Spleen (tissue), 11 donors: ENCODE measurements around the gene MED12L. TPM values are rescaled to one million over a fixed set of nuclear protein-coding genes. Genes with fewer than 3 reads are reported as not detected.
A peak's percentile ranks its signal among the peaks of the same experiment; 100 is the strongest.

Experiments used
- DNase-seq: peaks from one replicate; pipeline ENCODE4 v3.0.0-alpha.2; 2020
- H3K27ac ChIP-seq, 8 donors: fragments of 200-600 bp; sonication (generic) in 7 of 8; 1 replicate in 4 of 8; 2 replicates in 4 of 8; pipeline versions ENCODE4 v1.5.0 to v1.8.0; 2016 to 2021; ENCODE audit warnings: inconsistent platforms in 4 of 8, mild to moderate bottlenecking in 4 of 8, moderate library complexity in 1 of 8
- H3K27me3 ChIP-seq, 7 donors: fragments of 200-600 bp; sonication (generic) in 6 of 7; replicated peaks in 1 of 7; 1 replicate in 4 of 7; 2 replicates in 3 of 7; pipeline versions ENCODE4 v1.5.0 to v1.8.0; 2016 to 2021; ENCODE audit warnings: inconsistent platforms in 3 of 7, mild to moderate bottlenecking in 1 of 7
- H3K36me3 ChIP-seq, 6 donors: fragments of 200-600 bp; sonication (generic) in 5 of 6; 1 replicate in 4 of 6; 2 replicates in 2 of 6; pipeline versions ENCODE4 v1.5.0 to v1.8.0; 2016 to 2021; ENCODE audit warnings: inconsistent platforms in 2 of 6
- H3K4me1 ChIP-seq, 6 donors: fragments of 200-600 bp; sonication (generic) in 5 of 6; 1 replicate in 3 of 6; 2 replicates in 3 of 6; pipeline versions ENCODE4 v1.5.0 to v1.8.0; 2016 to 2021; ENCODE audit warnings: inconsistent platforms in 3 of 6
- H3K4me3 ChIP-seq, 8 donors: fragments of 200-600 bp; sonication (generic) in 7 of 8; 1 replicate in 4 of 8; 2 replicates in 4 of 8; pipeline versions ENCODE4 v1.5.0 to v1.8.0; 2016 to 2021; ENCODE audit warnings: inconsistent platforms in 4 of 8, mild to moderate bottlenecking in 4 of 8, moderate library complexity in 2 of 8
- H3K9me3 ChIP-seq, 8 donors: fragments of 200-600 bp; sonication (generic) in 7 of 8; 1 replicate in 4 of 8; 2 replicates in 4 of 8; pipeline versions ENCODE4 v1.5.0 to v1.8.0; 2016 to 2021; ENCODE audit warnings: inconsistent platforms in 4 of 8
- POLR2A ChIP-seq, 3 donors: fragments of 450-650 bp; IDR thresholded peaks; one replicate each; pipeline ENCODE4 v1.5.1; 2017; ENCODE audit warnings: antibody characterized with exemption in 3 of 3, mild to moderate bottlenecking in 1 of 3
- POLR2AphosphoS5 ChIP-seq, 3 donors: sonication (generic); formaldehyde crosslinking; IDR thresholded peaks; one replicate each; pipeline ENCODE4 v1.5.1; 2017; ENCODE audit warnings: antibody characterized with exemption in 3 of 3
- WGBS, 5 donors: extraction: QIAGEN DNeasy Blood & Tissue Kit in 3 of 5; methylation state at CpG; one replicate each; pipeline versions ENCODE4 v1.1.5 to v1.1.7; 2013 to 2018; 5-methylcytosine and 5-hydroxymethylcytosine counted together
- intact Hi-C: fragments of 100-400 bp; cut with DNase I; formaldehyde crosslinking; loops from one replicate; pipeline ENCODE4 v1.15.0; 2023; ENCODE audit warnings: low total_unique reads
- polyA plus RNA-seq, 3 donors: library from polyadenylated mRNA; stranded (reverse); fragments of 200-250 nt; gene quantifications; one replicate each; pipeline ENCODE4 v1.2.1, GENCODE V29; 2013
- total RNA-seq, 7 donors: library from RNA; depleted of rRNA in 3 of 7; stranded (reverse); fragments of >200 nt in 3 of 7; fragmentation: NEBNext Ultra II Directional in 4 of 7; extraction: Animal tissue kit (Norgen Biotek cat#: 25700) in 4 of 7; gene quantifications; one replicate each; pipeline versions ENCODE4 v1.1.0 to v1.2.1, GENCODE V29; 2016 to 2021
- TF ChIP-seq, protein P1 (sequence below), 11 experiments: fragments of 200-600 bp in 7 of 11; fragments of 450-650 bp in 4 of 11; sonication (generic) in 4 of 11; IDR thresholded peaks in 8 of 11; conservative IDR thresholded peaks in 3 of 11; 1 replicate in 7 of 11; 2 replicates in 4 of 11; pipeline versions ENCODE4 v1.4.0 to v1.8.0; 2016 to 2021; ENCODE audit warnings: antibody characterized with exemption in 11 of 11, inconsistent platforms in 4 of 11, mild to moderate bottlenecking in 1 of 11
- donor health status: healthy with polysubstance abuse.
- donor health status: DM: no; HTN: no; CAD: no; lungs with moderate emphysema.
- donor health status: DM: no; HTN: no; CAD: no.
- donor health status: Bipolar disorder and iron deficiency.
- donor health status: healthy.
- donor health status: DM: no; HTN: no; CAD: no.
- donor health status: DM: yes; HTN: yes; CAD: no.

Gene MED12L
- total and polyA plus RNA-seq, 10 donors = 0.02 to 4.5 (median 1.5) TPM

DNA sequence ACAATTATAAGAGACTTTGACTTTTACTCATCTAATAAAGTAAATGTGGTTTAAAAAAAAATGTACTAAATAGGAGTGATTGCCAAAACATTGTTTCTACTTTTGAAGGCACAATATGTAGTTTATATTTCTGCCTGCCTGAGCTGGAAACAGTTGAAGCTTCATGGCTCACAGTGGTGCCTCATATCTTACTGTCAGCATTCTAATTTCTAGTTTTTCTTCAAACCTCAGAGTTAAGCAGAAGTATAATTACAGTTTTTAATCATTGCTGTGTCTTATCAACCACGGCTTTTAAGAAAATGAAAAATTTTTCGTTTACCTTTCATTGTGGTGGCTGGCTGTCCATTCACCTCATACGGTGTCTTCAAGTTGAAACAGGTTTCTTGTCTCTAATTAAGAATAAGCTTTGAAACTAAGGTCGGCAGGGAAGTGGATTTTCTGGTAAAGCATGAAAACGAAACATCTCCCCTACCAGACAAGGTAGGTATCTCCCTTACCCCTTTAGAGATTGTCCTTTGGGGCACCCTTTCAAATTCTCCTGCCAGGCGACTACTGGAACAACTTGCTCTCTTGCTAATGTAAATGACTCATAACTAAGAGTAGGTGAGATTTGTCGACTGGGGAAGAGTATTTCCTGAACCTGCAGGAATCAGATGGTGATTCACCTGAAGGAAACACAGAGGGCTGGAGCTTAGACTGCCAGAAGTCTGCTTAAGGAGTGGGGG, 231.0 kb downstream of the MED12L start, which contains the start of gene GPR87:
Gene GPR87 (minus strand): TSS at position 554 of the 725 bp plus-strand sequence. CDS start 16,720 bp downstream, outside the sequence.
- H3K27me3 ChIP-seq = no peaks in the 10 kb centered on the region
- no peaks in the 10 kb centered on the region for H3K9me3 ChIP-seq
- peaks cover 0 to 19% (median 0%) of the 10 kb centered on the region in 6 donors for H3K4me1 ChIP-seq
- TF ChIP-seq POLR2A (IDR thresholded peaks at IDR 0.05) (no peak), POLR2AphosphoS5 (IDR thresholded peaks at IDR 0.05) (no peak)
- TF ChIP-seq, protein P1, sequence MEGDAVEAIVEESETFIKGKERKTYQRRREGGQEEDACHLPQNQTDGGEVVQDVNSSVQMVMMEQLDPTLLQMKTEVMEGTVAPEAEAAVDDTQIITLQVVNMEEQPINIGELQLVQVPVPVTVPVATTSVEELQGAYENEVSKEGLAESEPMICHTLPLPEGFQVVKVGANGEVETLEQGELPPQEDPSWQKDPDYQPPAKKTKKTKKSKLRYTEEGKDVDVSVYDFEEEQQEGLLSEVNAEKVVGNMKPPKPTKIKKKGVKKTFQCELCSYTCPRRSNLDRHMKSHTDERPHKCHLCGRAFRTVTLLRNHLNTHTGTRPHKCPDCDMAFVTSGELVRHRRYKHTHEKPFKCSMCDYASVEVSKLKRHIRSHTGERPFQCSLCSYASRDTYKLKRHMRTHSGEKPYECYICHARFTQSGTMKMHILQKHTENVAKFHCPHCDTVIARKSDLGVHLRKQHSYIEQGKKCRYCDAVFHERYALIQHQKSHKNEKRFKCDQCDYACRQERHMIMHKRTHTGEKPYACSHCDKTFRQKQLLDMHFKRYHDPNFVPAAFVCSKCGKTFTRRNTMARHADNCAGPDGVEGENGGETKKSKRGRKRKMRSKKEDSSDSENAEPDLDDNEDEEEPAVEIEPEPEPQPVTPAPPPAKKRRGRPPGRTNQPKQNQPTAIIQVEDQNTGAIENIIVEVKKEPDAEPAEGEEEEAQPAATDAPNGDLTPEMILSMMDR (IDR thresholded peaks at IDR 0.05 in 8 of 11, conservative IDR thresholded peaks at IDR 0.05 in 3 of 11) = no peak
- WGBS, 5 donors = 56 to 76% (median 70%) methylated on average over 7 of the region's 7 CpGs
- no peaks in the 10 kb centered on the region for H3K36me3 ChIP-seq
- no peak for DNase-seq
- no peak within 1 kb of the TSS for H3K27ac ChIP-seq
- intact Hi-C loops = no loop called here
- H3K4me3 ChIP-seq = no peak within 1 kb of the TSS

DNA sequence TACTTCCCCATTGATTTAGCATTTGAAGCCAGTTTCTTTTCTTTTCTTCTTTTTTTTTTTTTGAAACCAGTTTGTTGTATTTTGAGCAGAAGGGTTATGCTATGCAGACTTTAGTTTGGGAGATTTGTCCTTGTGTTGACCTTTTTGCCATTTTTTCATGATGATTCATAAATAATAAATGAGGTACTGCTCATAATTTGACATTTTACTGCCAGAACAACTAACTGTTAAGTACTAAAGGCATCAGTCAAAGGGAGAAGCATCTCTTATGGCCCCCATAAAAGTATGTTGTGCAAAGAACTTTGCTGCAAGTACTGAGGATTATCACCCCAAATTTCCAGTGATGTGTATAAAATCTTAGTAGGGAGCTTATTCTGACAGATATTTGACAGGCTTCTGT, 232.8 kb downstream of the MED12L start:
- TF ChIP-seq, protein P1 (IDR thresholded peaks at IDR 0.05 in 8 of 11, conservative IDR thresholded peaks at IDR 0.05 in 3 of 11) = no peak
- TF ChIP-seq POLR2AphosphoS5 (IDR thresholded peaks at IDR 0.05) (no peak), POLR2A (IDR thresholded peaks at IDR 0.05) (no peak)
- Histone ChIP-seq H3K27me3 (no peaks in the 10 kb centered on the region), H3K4me3 (peak overlapping the region in 1 of 8 donors; percentile 13), H3K4me1 (peaks cover 0 to 28% (median 0%) of the 10 kb centered on the region in 6 donors), H3K27ac (peak overlapping the region in 7 of 8 donors; percentile 10 to 85 (median 73)), H3K36me3 (no peaks in the 10 kb centered on the region), H3K9me3 (no peaks in the 10 kb centered on the region)
- intact Hi-C loops = no loop called here
- DNase-seq = no peak

DNA sequence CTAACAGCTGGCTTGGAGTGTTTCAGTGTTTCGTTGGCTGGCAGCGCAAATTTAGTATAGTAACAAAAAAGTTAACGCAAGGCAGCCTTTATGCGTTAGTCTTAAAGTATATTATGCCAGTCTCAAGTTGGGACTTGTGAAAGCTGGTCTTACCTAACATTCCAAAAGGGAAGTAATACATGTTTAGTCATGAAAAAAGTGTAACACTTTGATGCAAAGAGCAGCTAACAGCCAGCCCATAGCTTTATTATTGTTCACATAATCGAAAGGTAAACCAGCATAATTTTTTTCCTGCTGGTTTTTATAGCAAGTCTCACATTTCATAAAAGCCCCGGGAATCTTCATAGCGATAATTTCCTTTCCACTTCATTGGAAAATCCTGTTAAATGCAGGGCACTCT, 233.5 kb downstream of the MED12L start:
- peak overlapping the region in 7 of 8 donors; percentile 10 to 85 (median 73) for H3K27ac ChIP-seq
- peaks cover 0 to 28% (median 0%) of the 10 kb centered on the region in 6 donors for H3K4me1 ChIP-seq
- no peaks in the 10 kb centered on the region for H3K27me3 ChIP-seq
- H3K9me3 ChIP-seq = no peaks in the 10 kb centered on the region
- no peak for DNase-seq
- intact Hi-C loops = no loop called here
- TF ChIP-seq POLR2AphosphoS5 (IDR thresholded peaks at IDR 0.05) (no peak), POLR2A (IDR thresholded peaks at IDR 0.05) (no peak)
- TF ChIP-seq, protein P1 (IDR thresholded peaks at IDR 0.05 in 8 of 11, conservative IDR thresholded peaks at IDR 0.05 in 3 of 11) = no peak
- H3K4me3 ChIP-seq = peak overlapping the region in 1 of 8 donors; percentile 13
- no peaks in the 10 kb centered on the region for H3K36me3 ChIP-seq
- 51 to 86% (median 70%) methylated on average over 7 of the region's 7 CpGs for WGBS, 5 donors

DNA sequence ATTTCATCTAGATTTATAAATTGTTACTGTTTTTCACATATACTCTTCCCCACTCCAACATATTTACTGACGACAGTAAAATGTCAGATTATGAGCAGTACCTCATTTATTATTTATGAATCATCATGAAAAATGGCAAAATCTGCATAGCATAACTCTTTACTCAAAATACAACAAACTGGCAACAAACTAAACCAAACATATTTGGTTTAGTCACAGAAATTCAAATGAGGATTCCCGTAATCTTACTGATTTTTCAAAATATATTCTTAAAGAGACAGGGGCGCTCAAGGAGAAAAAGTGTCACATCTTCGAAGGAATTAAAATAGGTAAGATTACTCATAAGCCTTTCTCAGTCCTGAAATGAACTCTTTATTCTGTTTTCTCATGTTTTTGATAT, 234.2 kb downstream of the MED12L start:
- no peak for DNase-seq
- WGBS, 5 donors = 72 to 83% (median 76%) methylated on average over 4 of the region's 4 CpGs
- peaks cover 0 to 28% (median 0%) of the 10 kb centered on the region in 6 donors for H3K4me1 ChIP-seq
- no peaks in the 10 kb centered on the region for H3K27me3 ChIP-seq
- H3K36me3 ChIP-seq = no peaks in the 10 kb centered on the region
- peak overlapping the region in 2 of 8 donors; percentile 73 to 85 for H3K27ac ChIP-seq
- H3K4me3 ChIP-seq = no peak overlapping the region
- TF ChIP-seq POLR2A (IDR thresholded peaks at IDR 0.05) = no peak
- TF ChIP-seq POLR2AphosphoS5 (IDR thresholded peaks at IDR 0.05) = no peak
- TF ChIP-seq, protein P1 (IDR thresholded peaks at IDR 0.05 in 8 of 11, conservative IDR thresholded peaks at IDR 0.05 in 3 of 11) = no peak
- intact Hi-C loops = no loop called here
- no peaks in the 10 kb centered on the region for H3K9me3 ChIP-seq
